IMR-90 (cell line): ENCODE measurements around the gene RXRG. TPM values are rescaled to one million over a fixed set of nuclear protein-coding genes. Genes with fewer than 3 reads are reported as not detected.

Experiments
- ATAC-seq: fragments of 200-7000 bp; cut with Tn5 transposase; 2 replicates; pipeline ENCODE4 v1.9.1; 2020; ENCODE audit warnings: low read depth, mild to moderate bottlenecking, moderate library complexity
- BruUV-seq: library from RNA; stranded (reverse); fragments of 400-500 nt; replicated peaks from 2 replicates; lab custom pipeline; 2021; lab: Mats Ljungman, UMichigan
- CTCF ChIA-PET: fragments of 300-600 bp; formaldehyde crosslinking; extraction: SDS; loops from one replicate; lab custom pipeline; 2021; ENCODE audit warnings: antibody characterized with exemption; lab: Yijun Ruan, JAX
- POLR2A ChIA-PET: fragments of 300-600 bp; sonication (Branson Sonifier 250); formaldehyde crosslinking; loops from one replicate; lab custom pipeline; 2022; ENCODE audit warnings: antibody characterized with exemption; ENCODE audit not compliant: unreplicated experiment; lab: Charles Lee
- DNase-seq: peaks from one replicate; pipeline ENCODE4 v3.0.0; 2013
- H2AFZ ChIP-seq: replicated peaks from 2 replicates; pipeline ENCODE3; 2013; ENCODE audit warnings: low read length, mild to moderate bottlenecking; ENCODE audit not compliant: poor library complexity
- H2AK5ac ChIP-seq: 2 replicates; pipeline ENCODE4 v1.6.1; 2013; ENCODE audit warnings: low read depth, low read length, inconsistent platforms
- H2AK9ac ChIP-seq: replicated peaks from 2 replicates; pipeline ENCODE3; 2013; ENCODE audit warnings: mild to moderate bottlenecking, low read depth, low read length, moderate library complexity; ENCODE audit not compliant: poor library complexity
- H2BK120ac ChIP-seq: 2 replicates; pipeline ENCODE4 v1.6.1; 2013; ENCODE audit warnings: low read depth, low read length, inconsistent platforms
- H2BK15ac ChIP-seq: 3 replicates; pipeline ENCODE4 v1.6.1; 2013; ENCODE audit warnings: low read depth, low read length, inconsistent platforms
- H2BK20ac ChIP-seq: 2 replicates; pipeline ENCODE4 v1.6.1; 2013; ENCODE audit warnings: low read depth, mild to moderate bottlenecking, inconsistent platforms, low read length, moderate library complexity
- H2BK5ac ChIP-seq: 2 replicates; pipeline ENCODE4 v1.6.1; 2013; ENCODE audit warnings: mild to moderate bottlenecking, low read depth, low read length, inconsistent platforms; ENCODE audit not compliant: poor library complexity, severe bottlenecking
- H3K14ac ChIP-seq: replicated peaks from 2 replicates; pipeline ENCODE4 v1.6.1; 2013; ENCODE audit warnings: low read depth, low read length, inconsistent platforms
- H3K18ac ChIP-seq: 2 replicates; pipeline ENCODE4 v1.6.1; 2013; ENCODE audit warnings: low read depth, low read length, control low read depth
- H3K23ac ChIP-seq: 2 replicates; pipeline ENCODE4 v1.6.1; 2013; ENCODE audit warnings: low read depth, low read length, inconsistent platforms
- H3K27ac ChIP-seq: 2 replicates; pipeline ENCODE4 v1.5.1; 2013; ENCODE audit warnings: mild to moderate bottlenecking, control low read depth, low read length; ENCODE audit not compliant: insufficient read depth
- H3K27me3 ChIP-seq: 2 replicates; pipeline ENCODE4 v1.6.1; 2013; ENCODE audit warnings: low read length; ENCODE audit not compliant: control insufficient read depth, insufficient read depth
- H3K36me3 ChIP-seq: 2 replicates; pipeline ENCODE4 v1.6.1; 2013; ENCODE audit warnings: low read length, mixed read lengths; ENCODE audit not compliant: control insufficient read depth, insufficient read depth
- H3K4ac ChIP-seq: 2 replicates; pipeline ENCODE4 v1.6.1; 2013; ENCODE audit warnings: low read depth, low read length, inconsistent platforms
- H3K4me1 ChIP-seq: 2 replicates; pipeline ENCODE4 v1.6.1; 2013; ENCODE audit warnings: low read length, mixed read lengths; ENCODE audit not compliant: control insufficient read depth, insufficient read depth
- H3K4me2 ChIP-seq: 2 replicates; pipeline ENCODE4 v1.6.1; 2013; ENCODE audit warnings: low read depth, mild to moderate bottlenecking, control low read depth, low read length, moderate library complexity
- H3K4me3 ChIP-seq: 2 replicates; pipeline ENCODE4 v1.5.1; 2013; ENCODE audit warnings: low read depth, mild to moderate bottlenecking, control low read depth, low read length, moderate library complexity; ENCODE audit not compliant: insufficient read depth
- H3K56ac ChIP-seq: 2 replicates; pipeline ENCODE4 v1.6.1; 2013; ENCODE audit warnings: low read length, inconsistent platforms; ENCODE audit not compliant: insufficient read depth; ENCODE audit errors: extremely low read depth
- H3K79me1 ChIP-seq, 2 experiments: 2 replicates each; pipeline ENCODE4 v1.6.1; 2013; ENCODE audit warnings: low read length in 2 of 2, inconsistent platforms in 1 of 2, low read depth in 1 of 2
- H3K9ac ChIP-seq: 2 replicates; pipeline ENCODE4 v1.6.1; 2013; ENCODE audit warnings: low read depth, low read length, control low read depth
- H3K9me1 ChIP-seq: 2 replicates; pipeline ENCODE4 v1.6.1; 2013; ENCODE audit warnings: low read length, inconsistent platforms; ENCODE audit not compliant: insufficient read depth
- H3K9me3 ChIP-seq: 2 replicates; pipeline ENCODE4 v1.6.1; 2013; ENCODE audit warnings: low read length; ENCODE audit not compliant: control insufficient read depth, insufficient read depth
- H4K20me1 ChIP-seq: 2 replicates; pipeline ENCODE4 v1.6.1; 2013; ENCODE audit warnings: low read length, inconsistent platforms; ENCODE audit not compliant: insufficient read depth
- H4K5ac ChIP-seq: 2 replicates; pipeline ENCODE4 v1.6.1; 2013; ENCODE audit warnings: mild to moderate bottlenecking, low read depth, low read length, control low read depth
- H4K8ac ChIP-seq, 2 experiments: 2 replicates each; pipeline ENCODE4 v1.6.1; 2013; ENCODE audit warnings: low read depth in 2 of 2, low read length in 2 of 2, control low read depth in 1 of 2, inconsistent platforms in 1 of 2
- H4K91ac ChIP-seq: 2 replicates; pipeline ENCODE4 v1.6.1; 2013; ENCODE audit warnings: low read depth, low read length, inconsistent platforms; ENCODE audit not compliant: insufficient read depth
- CEBPB ChIP-seq: IDR thresholded peaks from 2 replicates; pipeline ENCODE4 v1.6.1; 2012; ENCODE audit warnings: low read depth, low read length, improper control_type of control experiment
- CHD1 ChIP-seq: IDR thresholded peaks from 2 replicates; pipeline ENCODE4 v1.6.1; 2012; ENCODE audit warnings: low read depth, low read length, improper control_type of control experiment
- FOS ChIP-seq: fragments of 150-350 bp; IDR thresholded peaks from 2 replicates; pipeline ENCODE4 v1.6.1; 2016; ENCODE audit warnings: low read depth, low read length
- MAZ ChIP-seq: IDR thresholded peaks from 2 replicates; pipeline ENCODE4 v1.6.1; 2012; ENCODE audit warnings: low read depth, mild to moderate bottlenecking, low read length, improper control_type of control experiment, moderate library complexity, borderline replicate concordance
- MXI1 ChIP-seq: IDR thresholded peaks from 2 replicates; pipeline ENCODE4 v1.6.1; 2012; ENCODE audit warnings: low read depth, mild to moderate bottlenecking, low read length, moderate library complexity, borderline replicate concordance
- NFE2L2 ChIP-seq: fragments of 150-350 bp; IDR thresholded peaks from 2 replicates; pipeline ENCODE4 v1.6.1; 2016; ENCODE audit warnings: low read depth, mild to moderate bottlenecking, low read length
- POLR2A ChIP-seq: IDR thresholded peaks from 2 replicates; pipeline ENCODE4 v1.6.1; 2012; ENCODE audit warnings: mild to moderate bottlenecking, low read depth, low read length
- RAD21 ChIP-seq: IDR thresholded peaks from 2 replicates; pipeline ENCODE4 v1.6.1; 2012; ENCODE audit warnings: low read length, improper control_type of control experiment
- RCOR1 ChIP-seq: IDR thresholded peaks from 2 replicates; pipeline ENCODE4 v1.6.1; 2012; ENCODE audit warnings: mild to moderate bottlenecking, low read length, improper control_type of control experiment; ENCODE audit not compliant: insufficient replicate concordance
- RFX5 ChIP-seq: IDR thresholded peaks from 2 replicates; pipeline ENCODE4 v1.8.0; 2012; ENCODE audit warnings: low read depth, mild to moderate bottlenecking, low read length, moderate library complexity
- SMC3 ChIP-seq: fragments of 150-350 bp; IDR thresholded peaks from 2 replicates; pipeline ENCODE4 v1.6.1; 2016; ENCODE audit warnings: low read depth, mild to moderate bottlenecking, antibody characterized with exemption, low read length, moderate library complexity
- USF2 ChIP-seq: fragments of 150-350 bp; IDR thresholded peaks from 2 replicates; pipeline ENCODE4 v1.6.1; 2017; ENCODE audit warnings: mild to moderate bottlenecking, antibody characterized with exemption, low read length, low read depth
- WGBS, 2 experiments: methylation state at CpG; one replicate each; pipeline versions ENCODE4 v1.1.5 to v1.1.7; 2013; ENCODE audit warnings: missing lambda C conversion rate in 2 of 2; ENCODE audit not compliant: insufficient read length in 1 of 2; ENCODE audit errors: extremely low coverage in 2 of 2; 5-methylcytosine and 5-hydroxymethylcytosine counted together
- dilution Hi-C: fragments of 300-500 bp; cut with HindIII; formaldehyde crosslinking; loops from one replicate; pipeline ENCODE4 v1.14.3; 2018; ENCODE audit warnings: low sequenced_read_pairs; ENCODE audit not compliant: unreplicated experiment
- in situ Hi-C: fragments of 300-500 bp; cut with MboI; formaldehyde crosslinking; loops from 3 replicates; pipeline ENCODE4 v1.14.3; 2019; ENCODE audit warnings: low sequenced_read_pairs, inconsistent platforms, mixed read lengths
- intact Hi-C: fragments of 100-400 bp; cut with micrococcal nuclease; formaldehyde crosslinking; loops from 2 replicates; pipeline ENCODE4 v1.10.0; 2022
- polyA plus RNA-seq, 3 experiments: library from polyadenylated mRNA; depleted of rRNA; stranded (reverse); fragments of >200 nt; gene quantifications; 2 replicates each; pipeline ENCODE4 v1.2.3, GENCODE V29; 2012; ENCODE audit warnings: low replicate concordance in 1 of 3
- total RNA-seq: library from RNA; depleted of rRNA; stranded (reverse); fragments of >200 nt; gene quantifications from 2 replicates; pipeline ENCODE4 v1.2.3, GENCODE V29; 2012
- TF ChIP-seq, protein P1 (sequence below): conservative IDR thresholded peaks from 2 replicates; pipeline ENCODE4 v1.5.1; 2012; ENCODE audit warnings: mild to moderate bottlenecking, low read depth, low read length, improper control_type of control experiment

RXRG gene
- total and polyA plus RNA-seq, 2 of the 4 experiments (the other 2 are of a cell fraction) = not detected

GRCh38 chr1:165353731-165354671 is 90.9 kb downstream of the RXRG start:
- H3K4me2 ChIP-seq = no peak overlapping the region
- no peak overlapping the region for H3K23ac ChIP-seq
- no peak overlapping the region for H3K4ac ChIP-seq
- no peak overlapping the region for H3K56ac ChIP-seq
- H3K4me1 ChIP-seq = no peaks in the 10 kb centered on the region
- no peak overlapping the region for H3K27ac ChIP-seq
- H3K9me1 ChIP-seq = no peaks in the 10 kb centered on the region
- intact Hi-C loops = no loop called here
- WGBS, 2 experiments = 0% methylated on average over 17 of the region's 52 CpGs; no CpG with 5 or more reads in 1 of the 2 experiments
- no peak overlapping the region for H3K14ac ChIP-seq
- no peak overlapping the region for H2AK9ac ChIP-seq
- no peak overlapping the region for H3K18ac ChIP-seq
- H3K79me1 ChIP-seq = no peaks in the 10 kb centered on the region
- POLR2A ChIA-PET = no interaction called here
- in situ Hi-C loops = no loop called here
- TF ChIP-seq MAZ (no peak), FOS (no peak), USF2 (no peak), CEBPB (no peak), RFX5 (no peak), RAD21 (no peak), RCOR1 (no peak), SMC3 (no peak), MXI1 (no peak), CHD1 (no peak), NFE2L2 (no peak), POLR2A (no peak)
- TF ChIP-seq, protein P1, sequence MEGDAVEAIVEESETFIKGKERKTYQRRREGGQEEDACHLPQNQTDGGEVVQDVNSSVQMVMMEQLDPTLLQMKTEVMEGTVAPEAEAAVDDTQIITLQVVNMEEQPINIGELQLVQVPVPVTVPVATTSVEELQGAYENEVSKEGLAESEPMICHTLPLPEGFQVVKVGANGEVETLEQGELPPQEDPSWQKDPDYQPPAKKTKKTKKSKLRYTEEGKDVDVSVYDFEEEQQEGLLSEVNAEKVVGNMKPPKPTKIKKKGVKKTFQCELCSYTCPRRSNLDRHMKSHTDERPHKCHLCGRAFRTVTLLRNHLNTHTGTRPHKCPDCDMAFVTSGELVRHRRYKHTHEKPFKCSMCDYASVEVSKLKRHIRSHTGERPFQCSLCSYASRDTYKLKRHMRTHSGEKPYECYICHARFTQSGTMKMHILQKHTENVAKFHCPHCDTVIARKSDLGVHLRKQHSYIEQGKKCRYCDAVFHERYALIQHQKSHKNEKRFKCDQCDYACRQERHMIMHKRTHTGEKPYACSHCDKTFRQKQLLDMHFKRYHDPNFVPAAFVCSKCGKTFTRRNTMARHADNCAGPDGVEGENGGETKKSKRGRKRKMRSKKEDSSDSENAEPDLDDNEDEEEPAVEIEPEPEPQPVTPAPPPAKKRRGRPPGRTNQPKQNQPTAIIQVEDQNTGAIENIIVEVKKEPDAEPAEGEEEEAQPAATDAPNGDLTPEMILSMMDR = no peak
- H3K27me3 ChIP-seq = peaks cover 60% of the 10 kb centered on the region
- H2AFZ ChIP-seq = no peak overlapping the region
- no peak overlapping the region for H2BK20ac ChIP-seq
- H2BK5ac ChIP-seq = no peak overlapping the region
- H3K36me3 ChIP-seq = no peaks in the 10 kb centered on the region
- H4K91ac ChIP-seq = no peak overlapping the region
- no peaks in the 10 kb centered on the region for H3K9me3 ChIP-seq
- H2BK120ac ChIP-seq = no peak overlapping the region
- CTCF ChIA-PET = no interaction called here
- H3K4me3 ChIP-seq = no peak overlapping the region
- no peak for ATAC-seq
- H2AK5ac ChIP-seq = no peak overlapping the region
- H4K20me1 ChIP-seq = no peaks in the 10 kb centered on the region
- H4K8ac ChIP-seq = no peak overlapping the region
- no peak for DNase-seq
- no peak overlapping the region for H4K5ac ChIP-seq
- H3K9ac ChIP-seq = no peak overlapping the region
- BruUV-seq = no TSS peak
- dilution Hi-C loops = no loop called here
- no peak overlapping the region for H2BK15ac ChIP-seq
